ENCODE data around the gene SLC5A3.

DNA sequence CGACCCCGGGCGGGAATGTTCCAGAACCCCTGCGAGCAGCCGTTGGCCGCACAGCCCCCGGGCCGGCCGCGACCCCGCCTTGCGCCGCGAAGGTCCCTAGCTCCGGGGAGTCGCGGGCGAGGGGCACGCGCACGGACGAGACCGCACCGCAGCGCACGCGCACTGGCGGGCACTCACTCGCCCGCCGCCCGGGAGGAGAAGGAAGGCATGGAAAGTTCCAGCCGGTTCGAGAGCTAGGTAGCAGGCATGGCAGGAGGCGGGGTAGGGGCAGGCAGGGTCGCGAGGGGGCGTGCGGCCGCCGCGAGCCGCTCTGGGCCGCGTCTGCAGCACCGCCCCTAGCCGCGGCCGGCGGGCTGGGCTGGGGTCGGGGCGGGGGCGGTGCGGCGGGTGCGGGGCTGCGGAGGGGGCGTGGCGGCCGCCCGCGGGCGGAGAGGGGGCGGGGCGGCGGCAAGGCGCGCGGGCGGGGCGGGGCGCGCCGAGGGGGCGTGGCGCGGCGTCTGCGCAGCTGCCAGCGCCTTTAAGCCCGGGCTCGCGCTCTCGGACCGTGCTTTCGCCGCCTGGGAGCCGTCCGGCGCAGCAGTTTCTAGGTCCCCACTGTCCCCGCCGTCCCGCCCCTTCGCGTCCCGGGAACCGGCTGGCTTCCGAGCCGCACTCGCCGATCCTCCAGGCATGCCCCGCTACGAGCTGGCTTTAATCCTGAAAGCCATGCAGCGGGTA lies at the start of gene SLC5A3, which contains the start of gene MRPS6:
- TF ChIP-seq, protein P1, sequence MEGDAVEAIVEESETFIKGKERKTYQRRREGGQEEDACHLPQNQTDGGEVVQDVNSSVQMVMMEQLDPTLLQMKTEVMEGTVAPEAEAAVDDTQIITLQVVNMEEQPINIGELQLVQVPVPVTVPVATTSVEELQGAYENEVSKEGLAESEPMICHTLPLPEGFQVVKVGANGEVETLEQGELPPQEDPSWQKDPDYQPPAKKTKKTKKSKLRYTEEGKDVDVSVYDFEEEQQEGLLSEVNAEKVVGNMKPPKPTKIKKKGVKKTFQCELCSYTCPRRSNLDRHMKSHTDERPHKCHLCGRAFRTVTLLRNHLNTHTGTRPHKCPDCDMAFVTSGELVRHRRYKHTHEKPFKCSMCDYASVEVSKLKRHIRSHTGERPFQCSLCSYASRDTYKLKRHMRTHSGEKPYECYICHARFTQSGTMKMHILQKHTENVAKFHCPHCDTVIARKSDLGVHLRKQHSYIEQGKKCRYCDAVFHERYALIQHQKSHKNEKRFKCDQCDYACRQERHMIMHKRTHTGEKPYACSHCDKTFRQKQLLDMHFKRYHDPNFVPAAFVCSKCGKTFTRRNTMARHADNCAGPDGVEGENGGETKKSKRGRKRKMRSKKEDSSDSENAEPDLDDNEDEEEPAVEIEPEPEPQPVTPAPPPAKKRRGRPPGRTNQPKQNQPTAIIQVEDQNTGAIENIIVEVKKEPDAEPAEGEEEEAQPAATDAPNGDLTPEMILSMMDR (IDR thresholded peaks at IDR 0.05) = peak in 3 of 6 experiments; percentile 14 to 29 (median 15)
- peak in 1 of 4 donors; percentile 2 for TF ChIP-seq EP300 (IDR thresholded peaks at IDR 0.05)
- peak; percentile 37 to 97 for TF ChIP-seq POLR2AphosphoS5 (IDR thresholded peaks at IDR 0.05)
